Measurements from ENCODE around the gene RHBDL1. TPM values are rescaled to one million over a fixed set of nuclear protein-coding genes. Genes with fewer than 3 reads are reported as not detected.
A peak's percentile ranks its signal among the peaks of the same experiment; 100 is the strongest.

Gene RHBDL1
- total and polyA plus RNA-seq, 9 of the 15 experiments (the other 6 are each of a cell fraction or from before 2014, with no cell fraction given), result 0.03 to 5.6 (median 1.3) TPM; not detected in 1

DNA sequence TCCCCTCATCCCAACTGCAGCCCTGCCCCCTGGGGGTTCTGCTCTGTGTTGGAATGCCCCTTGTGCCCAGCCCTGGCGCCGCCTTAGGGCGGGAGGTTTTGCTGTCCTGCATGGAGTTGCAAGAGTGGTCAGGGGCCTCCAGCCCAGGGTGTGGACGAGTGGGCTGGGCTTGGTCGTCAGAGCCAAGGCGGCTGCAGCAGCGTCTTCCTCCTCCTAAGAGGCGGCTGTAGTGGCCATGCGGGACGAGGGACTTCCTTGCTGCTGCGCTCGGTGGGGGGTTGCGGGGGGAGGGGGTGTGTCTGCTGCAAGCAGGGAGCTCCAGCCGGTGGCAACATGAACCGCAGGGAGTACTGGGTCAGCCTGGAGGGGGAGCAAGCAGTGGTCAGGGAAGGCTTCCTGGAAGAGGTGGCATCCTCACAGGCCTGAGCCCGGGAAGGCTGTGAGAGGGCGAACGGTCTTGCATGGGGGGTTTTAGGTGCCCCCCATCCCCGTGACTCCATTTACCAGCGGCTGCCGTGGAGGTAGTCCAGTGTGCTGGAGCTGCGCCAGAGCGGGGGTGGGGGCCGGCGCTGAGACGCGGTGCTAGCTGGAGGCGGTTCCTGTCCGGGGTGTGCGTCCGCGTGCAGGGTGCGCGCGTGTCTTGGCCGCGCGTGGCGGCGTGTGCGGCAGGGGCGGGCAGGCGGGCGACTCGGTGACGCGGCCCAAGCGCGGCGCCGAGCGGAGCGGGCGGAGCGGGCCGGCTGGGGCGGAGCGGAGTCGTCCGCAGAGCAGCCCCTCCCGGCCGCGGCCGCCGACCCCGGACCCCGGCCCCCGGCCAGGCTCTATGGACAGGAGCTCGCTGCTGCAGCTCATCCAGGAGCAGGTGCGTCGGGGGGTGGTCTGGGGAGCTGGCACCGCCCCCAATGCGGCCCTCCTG, at the start of gene RHBDL1 (continued):
- no peak for TF ChIP-seq ZNF395 (CRISPR knock-in tag; IDR thresholded peaks at IDR 0.05)
- TF ChIP-seq MCM7 (IDR thresholded peaks at IDR 0.05), result no peak
- TF ChIP-seq ZC3H8 (IDR thresholded peaks at IDR 0.05), result no peak
- TF ChIP-seq SETDB1 (IDR thresholded peaks at IDR 0.05; ENCODE audit: low read length), result no peak
- peak; percentile 55; the same call in 1 of the 2 replicates for TF ChIP-seq MTA1 (IDR thresholded peaks at IDR 0.05; ENCODE audit: borderline replicate concordance)
- no peak for TF ChIP-seq ZNF589 (CRISPR knock-in tag; IDR thresholded peaks at IDR 0.05; ENCODE audit: low read depth)
- no peak for TF ChIP-seq CEBPZ (IDR thresholded peaks at IDR 0.05; ENCODE audit: borderline replicate concordance, low read depth, low read length)
- peak; percentile 55; the same call in 1 of the 2 replicates for TF ChIP-seq XRCC5 (IDR thresholded peaks at IDR 0.05; ENCODE audit: low read depth, low read length)
- no peak for TF ChIP-seq NR3C1 (CRISPR knock-in tag; IDR thresholded peaks at IDR 0.05)
- no peak for TF ChIP-seq NFYB (IDR thresholded peaks at IDR 0.05; ENCODE audit: extremely low read depth, insufficient read length)
- no peak for TF ChIP-seq ZNF3 (CRISPR knock-in tag; IDR thresholded peaks at IDR 0.05)
- TF ChIP-seq NR2C2 (CRISPR knock-in tag; IDR thresholded peaks at IDR 0.05), result no peak; the same call in 1 of the 2 replicates
- TF ChIP-seq NR2C2 (tag; IDR thresholded peaks at IDR 0.05), result no peak
- peak; percentile 80 for TF ChIP-seq EP400 (IDR thresholded peaks at IDR 0.05)
- no peak for TF ChIP-seq BDP1 (IDR thresholded peaks at IDR 0.05; ENCODE audit: insufficient read depth, insufficient read length)
- no peak for TF ChIP-seq PTTG1 (tag; IDR thresholded peaks at IDR 0.05; ENCODE audit: low read depth)
- TF ChIP-seq TOE1 (IDR thresholded peaks at IDR 0.05; ENCODE audit: borderline replicate concordance), result 0 out of 2 replicates have a peak, but pooled peaks have one; percentile 49
- TF ChIP-seq TOE1 (CRISPR knock-in tag; IDR thresholded peaks at IDR 0.05; ENCODE audit: borderline replicate concordance, low read depth), result 0 out of 2 replicates have a peak, but pooled peaks have one; percentile 59
- no peak for TF ChIP-seq TAL1 (IDR thresholded peaks at IDR 0.05)
- no peak for TF ChIP-seq ZNF444 (CRISPR knock-in tag; IDR thresholded peaks at IDR 0.05)
- no peak for TF ChIP-seq E2F3 (CRISPR knock-in tag; IDR thresholded peaks at IDR 0.05)
- TF ChIP-seq, protein P1, sequence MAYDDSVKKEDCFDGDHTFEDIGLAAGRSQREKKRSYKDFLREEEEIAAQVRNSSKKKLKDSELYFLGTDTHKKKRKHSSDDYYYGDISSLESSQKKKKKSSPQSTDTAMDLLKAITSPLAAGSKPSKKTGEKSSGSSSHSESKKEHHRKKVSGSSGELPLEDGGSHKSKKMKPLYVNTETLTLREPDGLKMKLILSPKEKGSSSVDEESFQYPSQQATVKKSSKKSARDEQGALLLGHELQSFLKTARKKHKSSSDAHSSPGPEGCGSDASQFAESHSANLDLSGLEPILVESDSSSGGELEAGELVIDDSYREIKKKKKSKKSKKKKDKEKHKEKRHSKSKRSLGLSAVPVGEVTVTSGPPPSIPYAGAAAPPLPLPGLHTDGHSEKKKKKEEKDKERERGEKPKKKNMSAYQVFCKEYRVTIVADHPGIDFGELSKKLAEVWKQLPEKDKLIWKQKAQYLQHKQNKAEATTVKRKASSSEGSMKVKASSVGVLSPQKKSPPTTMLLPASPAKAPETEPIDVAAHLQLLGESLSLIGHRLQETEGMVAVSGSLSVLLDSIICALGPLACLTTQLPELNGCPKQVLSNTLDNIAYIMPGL (CRISPR knock-in tag; IDR thresholded peaks at IDR 0.05), result no peak
- TF ChIP-seq GATAD2A (IDR thresholded peaks at IDR 0.05), result no peak; the same call in 1 of the 2 replicates
- TF ChIP-seq ZNF197 (CRISPR knock-in tag; IDR thresholded peaks at IDR 0.05; ENCODE audit: low read depth), result no peak

Data from K562 (cell line).